Stimulated activated naive CD4-positive, alpha-beta T cell (primary cell): ENCODE measurements around the gene EXT2.

Experiments used
- DNase-seq, 6 experiments: peaks; one replicate each; lab custom pipeline; 2025; lab: John Stamatoyannopoulos, UW

Gene EXT2

DNA sequence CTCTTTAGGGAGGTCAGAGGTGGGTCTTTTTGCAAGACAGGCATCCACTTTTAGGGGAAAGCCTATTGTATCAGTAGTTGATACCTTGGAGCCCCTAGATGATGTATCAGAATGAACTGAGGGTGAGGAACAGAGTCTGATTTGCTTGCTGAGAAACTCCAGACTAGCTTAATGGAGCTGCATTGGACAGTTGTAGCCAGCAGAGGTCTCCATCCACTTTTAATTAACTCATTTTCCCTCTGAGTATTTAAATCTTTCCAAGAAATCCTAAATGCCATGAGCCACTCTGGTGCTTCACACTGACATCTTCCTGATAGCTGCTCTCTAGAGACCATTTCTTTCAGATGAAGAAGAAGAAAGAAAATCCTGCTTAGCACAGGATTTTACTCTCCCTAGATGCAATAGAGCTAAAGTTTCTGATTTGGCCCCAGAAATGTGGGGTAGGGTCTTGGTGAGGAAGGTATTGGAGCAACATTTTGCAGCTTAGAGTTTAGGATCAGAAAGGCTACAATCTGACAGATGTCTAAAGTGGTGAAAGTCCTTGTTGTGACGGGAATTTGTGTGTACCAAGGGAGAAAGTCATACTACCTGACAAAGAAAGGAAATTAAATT, 38.0 kb downstream of the EXT2 start:
- DNase-seq = no peak

DNA sequence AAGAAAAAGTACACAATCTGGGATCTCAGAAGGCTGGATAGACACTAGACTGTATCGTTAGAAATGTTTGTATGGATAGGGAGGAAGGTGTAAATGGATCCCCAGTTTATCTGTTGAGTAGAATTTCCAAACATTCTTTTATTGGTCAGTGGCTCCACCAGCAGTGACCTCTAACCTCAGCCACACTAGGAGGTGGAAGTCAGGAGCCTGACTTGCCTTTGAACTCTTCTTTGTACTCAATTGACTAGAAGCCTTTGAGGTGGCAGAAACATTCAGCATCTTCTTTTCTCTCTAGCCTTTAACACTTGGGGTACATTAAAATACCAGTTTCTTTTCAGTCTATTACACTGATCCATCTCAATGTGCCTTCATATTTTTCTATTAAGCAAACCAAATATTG, 39.1 kb downstream of the EXT2 start:
- no peak for DNase-seq

DNA sequence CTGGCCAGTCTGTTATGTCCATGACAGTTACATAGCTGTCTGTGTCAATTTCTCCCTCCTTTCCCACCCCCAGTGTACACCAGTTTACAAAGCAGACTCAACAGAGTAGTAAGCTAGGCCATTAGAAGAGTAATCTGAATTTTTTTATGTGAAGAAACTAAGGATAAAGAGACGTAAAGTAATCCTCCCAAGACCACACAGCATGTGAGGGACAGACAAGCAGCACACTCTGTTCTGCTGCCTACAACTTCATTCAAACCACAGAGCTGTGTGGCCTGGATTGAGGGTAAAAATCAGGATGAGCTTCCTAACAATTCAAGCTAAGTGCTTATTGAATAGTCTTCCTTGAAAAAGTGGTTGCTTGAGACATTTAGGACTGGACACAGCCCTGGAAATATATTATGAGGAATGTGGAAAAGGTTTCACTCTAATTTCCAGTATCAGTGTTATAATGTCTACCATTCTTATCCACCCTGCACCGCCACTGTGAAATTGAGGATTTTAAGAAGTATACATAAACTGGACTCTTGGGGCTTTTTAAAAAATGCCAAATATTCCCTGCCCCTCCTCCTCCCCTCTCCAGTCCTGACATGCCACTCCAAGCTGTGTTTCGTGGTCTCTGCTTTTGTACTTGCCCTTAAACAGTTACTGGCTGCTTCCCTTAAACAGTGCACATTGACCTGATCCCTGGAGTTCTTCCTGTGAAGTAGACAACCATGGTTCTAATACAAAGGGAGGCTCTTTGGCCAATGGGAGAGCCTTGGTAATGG, 40.9 kb downstream of the EXT2 start:
- no peak for DNase-seq

DNA sequence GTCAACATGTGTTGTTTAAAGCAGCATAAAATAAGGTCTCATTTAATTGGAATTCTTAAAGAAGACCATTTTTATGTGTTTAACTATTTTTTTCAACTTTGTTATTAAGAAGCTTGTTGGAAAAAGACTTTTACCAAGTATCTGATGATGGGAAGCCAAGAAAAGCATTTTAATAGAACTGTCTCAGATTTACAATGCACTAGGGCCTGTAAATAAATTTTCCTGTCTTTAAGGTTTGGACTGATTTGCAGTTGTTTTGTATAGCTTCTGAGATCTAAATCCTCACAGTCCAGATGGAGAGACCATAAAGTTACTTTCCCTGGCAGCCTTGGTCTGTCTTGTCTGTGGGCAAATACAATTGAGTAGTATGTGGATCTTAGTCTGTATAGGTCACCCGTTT, 41.6 kb downstream of the EXT2 start:
- no peak for DNase-seq

DNA sequence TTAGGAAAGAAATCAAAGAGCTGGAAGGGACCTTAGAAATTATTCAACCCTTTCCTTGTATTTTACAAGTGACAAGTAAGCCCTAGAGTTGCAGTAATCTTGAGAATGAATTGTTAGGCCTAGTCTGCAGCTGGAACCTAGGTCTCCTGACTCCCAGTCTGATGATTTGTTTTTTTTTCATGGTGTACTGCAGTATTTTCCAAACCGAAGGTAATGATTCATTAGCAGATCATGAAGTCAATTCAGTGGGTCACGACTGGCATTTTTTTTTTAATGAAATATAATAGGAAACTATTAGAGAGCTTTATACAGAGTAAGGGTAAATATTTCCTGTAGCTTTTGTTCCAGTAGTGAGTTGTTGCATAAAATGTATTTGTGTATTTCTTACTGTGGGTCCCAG, 42.8 kb downstream of the EXT2 start:
- no peak for DNase-seq

DNA sequence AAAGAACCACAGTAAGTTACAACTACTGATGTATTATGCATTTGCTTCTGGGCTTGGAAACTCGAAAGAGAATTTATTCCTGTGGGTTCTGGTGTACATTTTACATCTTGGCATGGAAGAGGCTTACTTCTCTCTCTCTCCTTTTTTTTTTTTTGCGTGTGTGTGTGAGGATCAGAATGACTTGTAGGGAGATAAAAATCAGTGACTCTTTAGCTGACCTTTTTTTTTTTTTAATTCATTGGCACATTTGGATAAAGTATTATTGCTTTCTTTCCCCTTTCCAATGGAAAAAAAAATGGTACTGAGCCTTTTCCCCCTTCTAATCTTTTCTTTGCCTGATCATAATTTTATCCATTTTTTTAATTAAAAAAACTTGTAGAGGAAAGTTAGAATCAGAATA, 43.5 kb downstream of the EXT2 start:
- DNase-seq = no peak

DNA sequence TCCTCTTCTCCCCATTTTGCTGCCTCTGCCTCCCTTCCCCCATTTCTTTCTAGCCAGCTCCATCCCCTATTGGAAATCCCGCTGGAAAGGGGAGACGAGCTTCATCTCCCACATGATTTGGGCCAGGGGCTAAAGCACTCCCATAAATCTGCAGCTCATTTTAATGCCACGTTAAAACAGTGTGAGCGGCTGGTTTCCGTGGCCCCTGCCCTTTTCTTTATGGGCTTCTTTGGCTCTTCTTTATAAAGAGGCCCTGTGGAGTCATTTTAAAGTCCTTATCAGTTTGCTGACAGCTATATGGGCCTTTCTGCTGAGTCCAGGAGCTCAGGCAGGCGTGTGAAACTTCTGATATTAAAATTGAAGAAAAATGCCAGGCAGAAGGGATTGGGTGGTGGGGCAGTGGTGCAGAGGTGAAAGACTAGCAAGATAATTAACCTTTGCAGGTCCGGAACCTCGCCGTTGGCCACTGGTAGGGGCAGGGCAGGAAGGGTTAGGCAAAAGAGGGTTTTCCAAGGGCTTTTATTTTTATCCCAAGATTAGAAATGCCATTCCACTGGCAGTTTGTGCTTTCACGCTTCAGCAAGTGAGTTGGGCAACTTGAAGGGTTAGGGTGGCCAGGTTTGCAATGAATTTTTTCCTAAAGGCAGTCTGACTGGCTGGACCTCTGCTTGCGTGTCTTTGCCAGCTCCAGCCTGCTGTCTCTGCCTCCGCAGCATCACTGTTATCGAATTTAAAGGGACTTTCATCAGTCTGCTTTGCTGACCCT, 44.3 kb downstream of the EXT2 start:
- no peak for DNase-seq

DNA sequence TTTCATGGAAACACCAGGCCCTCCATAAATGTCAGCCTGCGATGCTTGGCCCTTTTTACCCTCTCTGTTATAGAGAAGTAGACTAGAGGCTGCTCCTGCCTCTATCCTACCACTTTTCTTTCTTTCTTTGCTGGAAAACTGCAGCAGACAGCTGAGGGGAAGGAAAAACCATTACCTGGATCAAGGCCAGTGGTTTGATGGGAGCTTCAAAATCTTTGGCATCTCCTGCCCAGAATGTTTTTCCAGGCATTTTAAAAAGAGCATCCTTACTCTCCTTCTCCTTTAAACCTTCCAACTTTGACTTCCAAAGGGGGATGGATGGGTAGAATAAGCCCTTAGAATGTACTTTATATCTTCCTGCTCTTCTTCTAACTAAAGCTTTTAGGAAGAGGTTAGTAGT, 44.9 kb downstream of the EXT2 start:
- DNase-seq = no peak

DNA sequence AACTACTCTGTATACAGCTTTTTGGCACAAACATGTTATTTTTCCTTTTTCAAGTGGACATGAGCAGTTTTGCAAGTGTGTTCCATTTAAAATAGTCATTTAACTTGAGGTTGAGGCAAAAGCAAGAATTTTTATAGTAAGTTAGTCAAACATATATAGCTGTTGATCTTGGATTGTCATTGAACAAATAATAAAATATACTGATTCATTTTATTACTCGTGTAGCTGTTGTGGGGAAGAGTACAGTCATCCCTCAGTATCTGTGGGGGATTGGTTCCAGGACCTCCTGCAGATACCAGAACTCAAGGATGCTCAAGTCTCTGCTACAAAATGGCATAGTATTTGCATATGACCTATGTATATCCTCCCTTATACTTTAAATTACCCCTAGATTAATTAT, 45.3 kb downstream of the EXT2 start:
- no peak for DNase-seq

DNA sequence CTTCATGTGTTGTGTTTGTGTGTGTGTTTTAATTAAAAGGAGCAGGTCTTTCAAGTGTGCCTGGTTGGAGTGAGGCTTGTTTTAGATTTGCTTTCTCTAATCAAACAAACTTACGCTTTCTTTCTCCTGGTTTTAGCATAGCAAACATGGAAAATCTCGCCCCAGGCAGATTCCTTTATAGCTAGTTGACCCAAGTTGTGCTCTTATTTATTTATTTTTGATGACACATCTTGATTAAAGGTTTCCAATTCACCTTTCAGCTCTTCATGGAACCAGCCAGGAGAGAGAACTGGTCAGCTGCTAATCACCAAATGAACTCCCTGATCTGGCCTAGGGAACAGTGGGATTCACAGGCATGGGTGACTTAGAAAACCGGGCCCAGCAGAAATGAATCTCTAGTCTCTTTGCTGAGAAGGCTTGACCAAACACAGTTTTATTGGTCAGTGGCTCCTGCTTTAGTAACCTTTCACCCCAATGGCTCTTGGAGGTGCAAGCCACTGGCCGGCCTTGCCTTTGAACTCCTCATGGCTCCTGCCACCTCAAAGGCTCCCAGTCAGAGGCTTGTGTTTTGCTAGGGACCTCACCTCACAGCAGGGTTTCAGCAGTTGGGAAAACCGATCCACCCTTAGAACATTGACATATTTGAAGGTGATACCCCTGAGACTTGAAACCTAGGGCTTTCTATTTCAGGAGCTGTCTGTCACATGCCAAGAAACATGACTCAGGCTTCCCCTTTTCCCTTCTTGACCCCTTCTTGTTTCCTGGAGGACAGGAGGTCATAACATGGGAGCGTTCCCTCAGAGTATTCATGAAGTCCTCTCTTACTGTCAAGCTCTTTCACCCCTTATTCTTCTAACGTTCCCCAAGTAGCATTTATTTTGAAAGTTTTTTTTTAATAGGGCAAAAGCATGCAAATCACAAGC, 48.8 kb downstream of the EXT2 start:
- no peak for DNase-seq

DNA sequence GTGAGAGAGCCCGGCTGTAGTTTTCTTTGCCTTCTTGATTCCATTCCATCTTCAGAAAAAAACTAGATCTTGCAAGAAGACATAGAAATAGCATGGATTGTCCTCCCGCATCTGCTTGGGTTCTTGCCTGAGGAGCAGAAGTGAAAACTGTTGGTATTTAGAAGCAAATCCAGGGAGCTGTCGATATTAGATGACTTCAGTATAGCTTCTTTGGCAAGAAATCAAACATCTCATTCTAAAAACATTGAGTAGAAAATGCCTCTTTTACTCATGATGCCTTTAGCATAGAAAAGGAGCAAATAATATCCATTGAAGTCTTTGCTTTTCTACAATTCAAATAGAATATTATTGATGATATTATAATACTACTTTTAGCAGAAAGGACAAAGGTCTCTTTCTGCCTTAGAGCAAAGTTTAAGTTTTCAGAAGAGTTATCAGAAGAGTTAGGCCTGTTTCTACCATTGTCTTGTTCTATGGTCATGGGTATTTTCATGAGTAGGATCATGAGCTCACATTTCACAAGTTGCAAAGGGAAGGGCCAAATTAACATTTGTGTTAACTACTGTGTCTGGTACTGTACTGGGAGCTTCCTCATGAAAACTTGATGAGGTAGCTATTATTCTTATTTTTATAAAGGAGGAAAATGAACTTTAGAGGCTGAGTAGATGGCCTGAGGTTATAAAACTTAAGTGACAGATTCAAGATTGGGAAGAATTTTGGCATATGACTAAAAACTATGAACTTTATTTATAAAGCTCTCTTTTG, 49.7 kb downstream of the EXT2 start:
- no peak for DNase-seq

DNA sequence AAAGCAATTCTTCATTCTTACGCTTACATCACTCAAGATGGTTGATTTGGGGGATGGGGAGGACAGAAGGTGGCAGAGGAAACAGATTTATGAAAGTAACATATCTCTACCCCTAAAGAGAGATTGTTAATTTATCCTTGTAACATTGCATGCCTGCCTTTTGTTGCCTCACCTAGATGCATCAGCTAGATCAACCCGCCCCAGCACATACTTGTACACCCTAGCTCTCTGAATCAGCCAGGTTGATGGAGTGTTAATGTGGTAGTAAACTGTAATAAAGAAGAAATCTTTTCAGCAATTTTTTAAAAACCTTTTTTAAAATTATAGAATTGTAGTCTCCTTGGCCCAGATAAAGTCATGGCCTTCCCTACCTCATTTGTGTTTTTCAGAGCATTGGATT, 51.5 kb downstream of the EXT2 start:
- DNase-seq = no peak

DNA sequence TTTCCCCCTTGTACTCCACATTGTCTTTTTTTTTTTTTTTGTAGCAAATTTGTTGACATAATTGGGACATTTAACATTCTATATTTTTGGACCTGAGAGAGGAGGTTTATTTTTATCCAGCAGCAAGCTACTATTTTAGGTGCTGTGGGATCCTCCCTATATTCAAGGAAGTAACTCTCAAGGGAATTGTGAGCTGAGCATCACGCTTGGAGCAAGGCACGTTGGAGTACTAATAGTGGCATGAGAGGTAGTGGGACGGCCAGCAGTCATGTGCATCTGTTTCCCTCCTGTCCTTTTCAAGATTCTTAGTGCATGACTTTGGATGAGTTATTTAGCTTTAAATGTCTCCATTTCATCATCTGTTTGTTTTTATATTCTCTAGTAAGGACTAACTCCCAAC, 52.3 kb downstream of the EXT2 start:
- no peak for DNase-seq

DNA sequence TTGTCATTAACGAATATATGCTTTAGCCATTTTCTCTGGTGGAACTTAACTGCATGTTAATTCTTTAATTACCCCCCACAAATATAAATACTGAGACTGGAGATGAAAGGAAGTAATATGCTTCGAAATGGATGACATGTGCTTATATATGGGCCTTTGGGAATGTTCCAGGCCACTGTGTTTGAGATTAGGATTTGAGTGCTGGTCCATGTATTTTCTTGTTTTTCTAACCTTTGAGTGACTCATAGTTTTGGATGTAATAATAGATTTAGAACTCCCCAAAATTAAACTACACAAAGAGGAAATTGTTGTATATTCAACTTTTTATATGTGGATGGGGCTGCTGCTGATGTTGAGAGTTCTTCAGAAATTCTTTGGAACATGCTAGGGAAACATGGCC, 54.2 kb downstream of the EXT2 start:
- no peak for DNase-seq

DNA sequence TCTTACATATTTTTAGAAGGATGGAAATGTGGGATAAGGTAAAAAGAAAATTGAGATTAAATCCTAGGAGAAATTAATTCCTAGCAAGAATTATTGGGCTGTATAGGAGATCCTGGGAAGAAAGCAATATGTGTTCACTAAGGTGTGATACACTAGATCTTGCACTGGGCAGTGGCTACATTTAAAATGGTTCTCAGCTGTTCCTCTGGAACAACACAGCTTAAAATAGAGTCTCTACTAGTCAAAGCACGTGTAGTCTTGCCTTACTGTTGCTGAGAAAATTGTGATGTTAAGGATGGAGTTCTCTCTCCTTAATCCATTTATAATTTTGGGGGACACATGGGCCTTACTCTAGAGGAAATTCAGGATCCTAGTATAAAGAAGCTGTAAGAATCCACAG, 54.9 kb downstream of the EXT2 start:
- no peak for DNase-seq

DNA sequence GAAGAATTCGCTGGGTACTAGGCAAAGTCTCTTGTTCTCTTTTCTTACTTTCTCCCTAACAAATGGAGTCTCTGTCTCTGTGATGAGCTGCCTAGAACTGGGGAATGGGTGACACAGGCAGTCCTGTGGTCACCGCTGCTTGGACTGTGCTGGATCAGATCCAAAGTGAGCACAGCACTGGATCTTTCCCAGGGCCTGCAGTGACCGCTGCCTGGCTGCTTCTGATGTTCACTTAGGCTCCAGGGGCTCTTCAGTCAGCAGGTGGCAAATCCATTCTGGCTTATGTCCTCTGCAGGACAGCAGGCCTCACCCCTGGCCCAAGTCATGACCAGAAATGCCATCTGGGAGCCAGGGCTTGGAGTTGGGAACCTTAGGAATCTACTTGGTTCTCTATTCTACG, 61.5 kb downstream of the EXT2 start:
- DNase-seq = no peak

DNA sequence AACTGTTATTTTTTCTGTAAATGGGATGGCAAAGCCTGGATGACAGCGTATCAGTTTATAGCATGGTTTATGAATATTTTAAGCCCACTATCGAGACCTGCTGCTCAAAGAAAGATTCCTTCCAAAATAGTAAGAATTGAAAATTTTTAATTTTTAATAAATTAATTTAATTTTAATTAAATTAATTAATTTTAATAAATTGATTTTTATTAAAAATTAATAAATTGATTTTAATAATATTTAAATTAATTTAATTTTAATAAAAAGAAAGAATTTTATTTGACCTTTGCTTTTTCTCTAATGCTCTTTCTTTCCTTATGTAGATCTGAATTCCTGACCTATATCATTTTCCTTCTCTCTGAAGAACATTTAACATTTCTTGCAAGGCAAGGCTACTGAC, 62.9 kb downstream of the EXT2 start:
- DNase-seq = no peak

DNA sequence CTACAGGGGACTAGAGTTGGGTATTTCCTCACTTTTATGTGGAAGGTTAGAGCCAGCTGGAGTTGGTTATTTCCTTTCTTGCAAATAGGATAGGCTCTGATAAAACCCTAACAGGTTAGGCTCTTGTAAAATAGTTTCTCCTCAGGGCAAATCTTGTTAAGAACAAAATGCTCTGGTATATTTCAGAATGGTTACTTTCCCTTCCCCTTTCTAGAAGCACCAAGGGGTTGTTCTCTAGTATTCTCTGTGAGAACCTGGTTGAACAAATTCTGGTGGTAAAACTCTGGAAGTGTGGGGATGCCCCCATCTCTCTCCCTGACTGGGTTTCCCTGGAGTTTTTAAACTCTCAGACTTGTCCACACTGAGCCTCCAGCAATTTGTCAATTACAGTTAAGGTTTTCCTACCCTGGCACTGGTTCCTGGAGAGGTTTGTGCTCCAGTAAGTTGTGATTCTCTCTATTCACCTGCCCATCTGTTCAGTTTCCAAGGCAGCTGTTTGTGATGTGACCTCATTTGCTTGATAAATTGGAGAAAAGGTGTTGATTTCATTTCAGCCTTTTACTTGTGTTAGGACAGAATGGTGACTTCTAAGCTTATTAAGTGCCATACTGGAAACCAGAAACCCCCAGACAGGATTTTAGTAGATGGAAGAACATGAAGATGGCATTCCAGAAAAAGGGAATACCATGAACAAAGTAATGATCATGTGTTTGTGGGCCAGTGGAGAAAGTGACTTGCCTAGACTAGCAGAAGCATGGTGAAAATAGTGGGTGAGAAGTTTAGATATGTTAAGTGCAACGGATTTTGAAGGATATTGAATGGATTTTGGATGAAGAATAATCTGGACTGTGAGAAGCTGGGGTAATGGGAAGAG, 64.6 kb downstream of the EXT2 start:
- no peak for DNase-seq

DNA sequence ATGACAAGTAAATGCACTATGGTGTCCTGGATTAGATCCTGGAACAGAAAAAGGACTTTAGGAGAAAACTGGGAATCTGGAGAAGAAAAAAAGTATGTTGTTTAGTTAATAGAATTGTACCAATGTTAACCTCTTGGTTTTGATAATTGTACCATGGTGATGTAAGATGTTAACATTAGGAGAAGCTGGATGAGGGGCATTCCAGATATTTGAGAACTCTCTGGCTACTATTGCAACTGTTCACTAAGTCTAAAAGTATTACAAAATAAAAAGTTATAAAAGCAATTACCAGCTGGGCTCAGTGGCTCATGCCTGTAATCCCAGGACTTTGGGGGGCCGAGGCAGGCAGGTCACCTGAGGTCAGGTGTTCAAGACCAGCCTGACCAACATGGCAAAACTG, 66.5 kb downstream of the EXT2 start:
- no peak for DNase-seq

DNA sequence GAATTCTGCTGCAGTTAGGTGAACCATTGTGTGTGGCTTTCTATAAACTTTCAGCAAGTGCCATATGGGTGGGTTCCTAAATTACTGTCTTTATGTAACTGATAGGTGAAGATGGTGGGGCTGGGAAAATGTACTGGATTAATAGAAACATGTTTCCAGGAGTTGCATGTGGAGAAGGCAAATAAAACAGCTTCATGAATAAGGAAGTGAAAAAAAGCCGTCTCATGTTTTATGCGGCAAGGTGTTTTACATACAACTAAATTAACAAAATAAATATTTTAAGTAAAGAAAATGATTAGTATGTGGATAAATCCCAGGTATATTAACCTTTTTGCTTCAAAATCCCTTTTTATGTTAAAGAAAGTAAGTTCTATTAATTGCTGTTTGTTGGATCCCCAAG, 67.2 kb downstream of the EXT2 start:
- DNase-seq = no peak

DNA sequence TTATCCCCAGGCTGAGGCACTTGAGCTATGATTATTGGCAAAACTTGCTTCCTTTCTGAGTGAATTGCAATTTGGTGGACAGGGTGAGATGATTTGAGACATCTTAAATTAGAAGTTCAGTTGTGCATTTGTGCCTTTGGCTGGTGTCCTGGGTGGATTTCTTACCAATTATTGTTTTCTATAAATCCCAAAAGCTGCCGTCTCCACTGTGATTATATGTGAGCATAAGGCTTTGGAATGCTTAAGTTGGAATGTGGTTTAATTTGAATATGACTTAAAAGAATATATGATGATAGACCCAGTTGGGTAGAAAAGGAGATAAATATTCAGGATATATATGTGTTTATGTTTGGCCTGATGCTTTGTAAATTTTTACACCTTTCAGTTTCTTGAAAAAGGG, 70.0 kb downstream of the EXT2 start:
- no peak for DNase-seq
